Upper lobe of left lung (tissue), 6 donors: ENCODE measurements around the gene MXI1. TPM values are rescaled to one million over a fixed set of nuclear protein-coding genes. Genes with fewer than 3 reads are reported as not detected.

ENCODE experiments used
- ATAC-seq, 2 donors: fragments of 200-7000 bp; cut with Tn5 transposase; one replicate each; pipeline ENCODE4 v1.9.1; 2022; ENCODE audit warnings: mild to moderate bottlenecking in 2 of 2, moderate library complexity in 2 of 2; ENCODE audit not compliant: low FRiP score in 2 of 2
- DNase-seq, 2 donors: peaks; one replicate each; pipeline ENCODE4 v3.0.0-alpha.2; 2019 to 2020
- H3K27ac ChIP-seq, 4 donors: fragments of 200-600 bp; sonication (generic); one replicate each; pipeline ENCODE4 v1.5.1; 2016 to 2019
- H3K27me3 ChIP-seq, 4 donors: fragments of 200-600 bp; sonication (generic); one replicate each; pipeline ENCODE4 v1.5.1; 2017 to 2019
- H3K36me3 ChIP-seq, 4 donors: fragments of 200-600 bp; sonication (generic); one replicate each; pipeline ENCODE4 v1.5.1; 2016 to 2019
- H3K4me1 ChIP-seq, 4 donors: fragments of 200-600 bp; sonication (generic); one replicate each; pipeline ENCODE4 v1.5.1; 2018 to 2019
- H3K4me3 ChIP-seq, 4 donors: fragments of 200-600 bp; sonication (generic); one replicate each; pipeline ENCODE4 v1.5.1; 2017 to 2019; ENCODE audit warnings: mild to moderate bottlenecking in 2 of 4, moderate library complexity in 1 of 4
- H3K9me3 ChIP-seq, 4 donors: fragments of 200-600 bp; sonication (generic); one replicate each; pipeline ENCODE4 v1.5.1; 2018 to 2019
- EP300 ChIP-seq, 4 donors: sonication (generic); formaldehyde crosslinking; IDR thresholded peaks; one replicate each; pipeline ENCODE4 v1.5.1; 2017; ENCODE audit warnings: antibody characterized with exemption in 4 of 4, control low read depth in 2 of 4
- POLR2A ChIP-seq, 4 donors: fragments of 450-650 bp; IDR thresholded peaks; one replicate each; pipeline ENCODE4 v1.5.1; 2016 to 2017; ENCODE audit warnings: antibody characterized with exemption in 4 of 4, mild to moderate bottlenecking in 2 of 4
- POLR2AphosphoS5 ChIP-seq, 2 donors: sonication (generic); formaldehyde crosslinking; IDR thresholded peaks; one replicate each; pipeline ENCODE4 v1.5.1; 2017; ENCODE audit warnings: antibody characterized with exemption in 2 of 2
- WGBS, 2 donors: methylation state at CpG; one replicate each; pipeline ENCODE4 v1.1.5; 2017 to 2018; 5-methylcytosine and 5-hydroxymethylcytosine counted together
- total RNA-seq, 6 donors: library from RNA; depleted of rRNA in 4 of 6; stranded (reverse); fragments of >200 nt in 4 of 6; gene quantifications; one replicate each; pipeline versions ENCODE4 v1.1.0 to v1.2.1, GENCODE V29; 2016 to 2021
- TF ChIP-seq, protein P1 (sequence below), 6 experiments: fragments of 450-650 bp in 4 of 6; fragments of 200-600 bp in 2 of 6; sonication (generic) in 2 of 6; IDR thresholded peaks; one replicate each; pipeline ENCODE4 v1.5.1; 2016 to 2019; ENCODE audit warnings: antibody characterized with exemption in 6 of 6
- donor health status: DM: no; HTN: no; CAD: no; lungs with moderate emphysema.
- donor health status: DM: no; HTN: yes; CAD: no; lungs with severe emphysema.

Gene MXI1
- total RNA-seq, 6 donors from 2014 or later: 27.7 to 90.1 (median 45.2) TPM

DNA sequence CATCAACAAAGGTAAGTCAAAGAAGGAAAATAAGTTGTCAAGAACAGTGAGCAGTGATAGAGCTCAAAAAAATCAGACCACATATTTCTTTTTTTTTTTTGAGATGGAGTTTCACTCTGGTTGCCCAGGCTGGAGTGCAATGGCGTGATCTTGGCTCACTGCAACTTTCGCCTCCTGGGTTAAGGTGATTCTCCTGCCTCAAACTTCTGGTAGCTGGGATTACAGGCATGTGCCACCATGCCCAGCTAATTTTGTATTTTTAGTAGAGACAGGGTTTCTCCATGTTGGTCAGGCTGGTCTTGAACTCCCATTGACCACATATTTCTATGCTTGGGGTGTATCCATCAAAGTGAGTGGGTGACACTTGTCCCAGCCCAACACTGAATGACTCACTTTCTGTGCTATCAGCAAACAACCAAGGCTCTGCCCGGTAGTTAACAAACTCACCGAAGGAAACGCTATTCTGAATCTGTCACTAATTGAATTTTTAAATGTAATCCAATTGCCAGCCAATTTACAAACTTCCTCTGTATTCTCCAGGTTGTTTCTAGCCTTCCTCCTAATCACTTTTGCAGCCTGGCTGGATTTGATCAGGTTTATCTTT, 116.9 kb downstream of the MXI1 start:
- H3K4me3 ChIP-seq: no peak overlapping the region
- H3K36me3 ChIP-seq: no peaks in the 10 kb centered on the region
- 59 to 74% methylated on average over 5 of the region's 5 CpGs for WGBS, 2 donors
- no peak overlapping the region for H3K27ac ChIP-seq
- no peak for DNase-seq
- H3K9me3 ChIP-seq: peaks cover 0 to 3% (median 0%) of the 10 kb centered on the region in 4 donors
- no peaks in the 10 kb centered on the region for H3K4me1 ChIP-seq
- ATAC-seq: no peak
- no peaks in the 10 kb centered on the region for H3K27me3 ChIP-seq
- TF ChIP-seq, protein P1, sequence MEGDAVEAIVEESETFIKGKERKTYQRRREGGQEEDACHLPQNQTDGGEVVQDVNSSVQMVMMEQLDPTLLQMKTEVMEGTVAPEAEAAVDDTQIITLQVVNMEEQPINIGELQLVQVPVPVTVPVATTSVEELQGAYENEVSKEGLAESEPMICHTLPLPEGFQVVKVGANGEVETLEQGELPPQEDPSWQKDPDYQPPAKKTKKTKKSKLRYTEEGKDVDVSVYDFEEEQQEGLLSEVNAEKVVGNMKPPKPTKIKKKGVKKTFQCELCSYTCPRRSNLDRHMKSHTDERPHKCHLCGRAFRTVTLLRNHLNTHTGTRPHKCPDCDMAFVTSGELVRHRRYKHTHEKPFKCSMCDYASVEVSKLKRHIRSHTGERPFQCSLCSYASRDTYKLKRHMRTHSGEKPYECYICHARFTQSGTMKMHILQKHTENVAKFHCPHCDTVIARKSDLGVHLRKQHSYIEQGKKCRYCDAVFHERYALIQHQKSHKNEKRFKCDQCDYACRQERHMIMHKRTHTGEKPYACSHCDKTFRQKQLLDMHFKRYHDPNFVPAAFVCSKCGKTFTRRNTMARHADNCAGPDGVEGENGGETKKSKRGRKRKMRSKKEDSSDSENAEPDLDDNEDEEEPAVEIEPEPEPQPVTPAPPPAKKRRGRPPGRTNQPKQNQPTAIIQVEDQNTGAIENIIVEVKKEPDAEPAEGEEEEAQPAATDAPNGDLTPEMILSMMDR (IDR thresholded peaks at IDR 0.05): no peak
- no peak for TF ChIP-seq POLR2AphosphoS5 (IDR thresholded peaks at IDR 0.05)
- no peak for TF ChIP-seq POLR2A (IDR thresholded peaks at IDR 0.05)
- TF ChIP-seq EP300 (IDR thresholded peaks at IDR 0.05): no peak

DNA sequence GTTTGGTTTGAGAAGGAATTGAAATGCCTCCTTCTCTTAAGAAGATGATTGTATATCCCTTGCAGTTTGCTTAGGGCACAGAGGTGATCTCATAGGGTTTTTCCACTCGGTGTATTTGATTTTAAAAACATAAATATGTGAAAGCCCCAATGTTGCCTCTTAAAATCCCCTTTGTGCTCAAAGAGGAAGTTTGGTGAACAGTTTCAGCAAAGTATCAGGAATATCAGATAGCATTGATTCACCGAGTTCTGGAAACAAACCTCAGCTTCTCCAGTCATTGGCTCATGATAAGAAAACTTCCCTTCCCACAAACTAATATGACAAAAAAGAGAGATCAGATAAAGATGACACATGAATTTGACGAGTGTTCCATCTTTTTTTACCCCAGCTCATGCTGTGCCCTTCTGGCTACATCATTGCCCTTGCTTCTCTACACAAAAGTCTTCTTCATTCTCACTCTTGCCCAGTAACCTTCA, 117.4 kb downstream of the MXI1 start:
- Histone ChIP-seq H3K36me3 (no peaks in the 10 kb centered on the region), H3K27ac (no peak overlapping the region), H3K4me3 (no peak overlapping the region), H3K4me1 (no peaks in the 10 kb centered on the region), H3K27me3 (no peaks in the 10 kb centered on the region), H3K9me3 (peaks cover 0 to 3% (median 0%) of the 10 kb centered on the region in 4 donors)
- WGBS, 2 donors: 31 to 34% methylated on average over 3 of the region's 3 CpGs
- no peak for DNase-seq
- TF ChIP-seq EP300 (IDR thresholded peaks at IDR 0.05) (no peak), POLR2A (IDR thresholded peaks at IDR 0.05) (no peak), POLR2AphosphoS5 (IDR thresholded peaks at IDR 0.05) (no peak)
- TF ChIP-seq, protein P1 (IDR thresholded peaks at IDR 0.05): no peak
- no peak for ATAC-seq

DNA sequence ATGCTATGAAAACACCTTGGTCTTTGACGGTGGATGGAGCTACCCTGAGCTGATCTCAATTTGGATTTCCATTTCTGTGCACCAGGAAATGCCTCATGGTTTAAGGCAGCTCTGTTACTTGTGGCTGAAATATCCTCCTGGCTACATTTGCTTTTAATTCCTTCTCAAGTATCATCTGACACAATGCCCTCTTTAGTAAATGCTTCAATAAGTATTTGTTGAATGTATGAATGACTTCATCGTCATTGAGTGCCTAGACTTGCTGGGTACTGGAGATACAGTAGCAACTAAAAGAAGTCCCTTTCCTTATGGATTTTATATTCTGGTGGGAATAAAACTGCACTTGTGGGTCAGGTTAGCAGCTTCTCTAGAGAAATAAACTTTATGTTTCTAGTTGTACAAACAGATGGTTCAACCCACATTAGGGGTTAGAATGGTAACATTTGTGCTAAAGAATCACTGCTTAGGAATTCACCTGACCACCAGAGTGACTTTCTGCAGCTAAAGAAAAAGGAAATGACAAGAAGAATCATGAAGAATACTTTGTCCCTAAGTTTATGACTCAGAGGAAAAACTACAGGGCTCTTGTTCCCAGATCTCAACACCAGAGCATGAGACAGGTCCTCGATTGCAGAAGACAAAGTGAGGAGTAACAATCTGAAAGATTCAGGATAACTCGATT, 119.1 kb downstream of the MXI1 start:
- peaks cover 0 to 16% (median 12%) of the 10 kb centered on the region in 4 donors for H3K9me3 ChIP-seq
- no peaks in the 10 kb centered on the region for H3K4me1 ChIP-seq
- H3K36me3 ChIP-seq: no peaks in the 10 kb centered on the region
- no peak for TF ChIP-seq POLR2AphosphoS5 (IDR thresholded peaks at IDR 0.05)
- TF ChIP-seq POLR2A (IDR thresholded peaks at IDR 0.05): no peak
- TF ChIP-seq, protein P1 (IDR thresholded peaks at IDR 0.05): no peak
- no peak for TF ChIP-seq EP300 (IDR thresholded peaks at IDR 0.05)
- H3K4me3 ChIP-seq: no peak overlapping the region
- H3K27ac ChIP-seq: no peak overlapping the region
- no peaks in the 10 kb centered on the region for H3K27me3 ChIP-seq
- ATAC-seq: no peak
- DNase-seq: no peak
- 80 to 81% methylated on average over 4 of the region's 4 CpGs for WGBS, 2 donors

DNA sequence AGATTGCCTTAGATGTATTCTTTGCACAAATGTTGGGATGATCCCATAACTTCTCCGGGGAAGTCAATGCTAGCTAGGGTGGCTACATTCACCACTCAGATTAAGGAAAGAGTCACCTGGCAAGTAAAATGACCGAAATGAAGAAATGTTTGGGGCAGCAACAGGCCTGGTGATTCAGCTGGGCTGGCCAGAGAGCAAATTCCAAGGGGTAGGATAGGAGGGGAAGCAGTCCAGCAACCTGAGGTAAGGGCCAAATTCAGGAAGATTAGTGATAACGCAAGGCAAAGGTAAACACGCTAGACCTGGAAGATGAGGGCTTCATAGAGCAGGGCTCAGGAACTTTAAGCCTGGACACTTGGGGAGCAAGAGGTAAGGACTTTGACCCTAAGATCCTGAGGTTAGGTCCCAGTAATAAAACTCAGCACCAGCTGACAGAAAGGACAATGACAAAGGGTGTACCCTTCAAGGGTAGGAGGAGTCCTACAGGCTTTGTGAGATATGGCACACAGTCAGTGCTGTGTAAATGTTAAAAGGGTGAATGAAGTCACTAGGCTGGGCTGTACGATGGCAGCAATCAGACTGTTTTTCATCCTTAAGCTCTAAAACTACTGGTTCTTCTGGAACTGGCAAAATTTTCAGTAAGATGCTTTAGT, 120.0 kb downstream of the MXI1 start:
- ATAC-seq: no peak
- WGBS, 2 donors: 92 to 93% methylated on average over 5 of the region's 5 CpGs
- H3K27me3 ChIP-seq: no peaks in the 10 kb centered on the region
- no peaks in the 10 kb centered on the region for H3K4me1 ChIP-seq
- no peak for DNase-seq
- no peak overlapping the region for H3K27ac ChIP-seq
- no peaks in the 10 kb centered on the region for H3K36me3 ChIP-seq
- no peak for TF ChIP-seq EP300 (IDR thresholded peaks at IDR 0.05)
- TF ChIP-seq POLR2AphosphoS5 (IDR thresholded peaks at IDR 0.05): no peak
- TF ChIP-seq, protein P1 (IDR thresholded peaks at IDR 0.05): no peak
- no peak for TF ChIP-seq POLR2A (IDR thresholded peaks at IDR 0.05)
- H3K4me3 ChIP-seq: no peak overlapping the region
- H3K9me3 ChIP-seq: peaks cover 0 to 18% (median 14%) of the 10 kb centered on the region in 4 donors
